Measurements from ENCODE around the gene IL5.

DNA sequence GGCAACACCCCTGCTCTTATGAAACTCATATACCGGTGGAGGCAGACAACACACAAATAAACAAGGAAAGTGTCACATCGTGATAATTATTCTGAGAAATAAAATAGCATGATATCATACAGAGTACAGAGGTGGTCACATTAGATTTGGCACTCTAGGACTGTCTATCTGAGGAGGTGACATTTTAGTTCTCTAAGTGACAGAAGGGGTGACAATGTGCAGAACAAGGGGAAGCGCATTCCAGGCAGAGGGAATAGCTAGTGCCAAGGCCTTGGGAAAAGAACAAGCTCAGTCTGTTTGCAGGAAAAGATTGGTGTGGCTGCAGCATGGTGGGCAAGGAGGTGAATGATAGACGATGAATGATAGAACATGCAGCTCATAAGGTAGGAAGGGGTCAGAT is 40.1 kb downstream of the IL5 start:
- TF ChIP-seq, protein P1, sequence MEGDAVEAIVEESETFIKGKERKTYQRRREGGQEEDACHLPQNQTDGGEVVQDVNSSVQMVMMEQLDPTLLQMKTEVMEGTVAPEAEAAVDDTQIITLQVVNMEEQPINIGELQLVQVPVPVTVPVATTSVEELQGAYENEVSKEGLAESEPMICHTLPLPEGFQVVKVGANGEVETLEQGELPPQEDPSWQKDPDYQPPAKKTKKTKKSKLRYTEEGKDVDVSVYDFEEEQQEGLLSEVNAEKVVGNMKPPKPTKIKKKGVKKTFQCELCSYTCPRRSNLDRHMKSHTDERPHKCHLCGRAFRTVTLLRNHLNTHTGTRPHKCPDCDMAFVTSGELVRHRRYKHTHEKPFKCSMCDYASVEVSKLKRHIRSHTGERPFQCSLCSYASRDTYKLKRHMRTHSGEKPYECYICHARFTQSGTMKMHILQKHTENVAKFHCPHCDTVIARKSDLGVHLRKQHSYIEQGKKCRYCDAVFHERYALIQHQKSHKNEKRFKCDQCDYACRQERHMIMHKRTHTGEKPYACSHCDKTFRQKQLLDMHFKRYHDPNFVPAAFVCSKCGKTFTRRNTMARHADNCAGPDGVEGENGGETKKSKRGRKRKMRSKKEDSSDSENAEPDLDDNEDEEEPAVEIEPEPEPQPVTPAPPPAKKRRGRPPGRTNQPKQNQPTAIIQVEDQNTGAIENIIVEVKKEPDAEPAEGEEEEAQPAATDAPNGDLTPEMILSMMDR (IDR thresholded peaks at IDR 0.05) = no peak
- TF ChIP-seq EP300 (IDR thresholded peaks at IDR 0.05) (no peak), POLR2AphosphoS5 (IDR thresholded peaks at IDR 0.05) (no peak)

Data from upper lobe of left lung (tissue), 4 donors.